GM12878 (cell line): ENCODE measurements around the gene DAO.

Experiments
- CBFB ChIP-seq: IDR thresholded peaks from 2 replicates; pipeline ENCODE4 v1.6.1; 2016; ENCODE audit warnings: antibody characterized with exemption, low read depth
- GATAD2B ChIP-seq: fragments of 450-650 bp; conservative IDR thresholded peaks from 2 replicates; pipeline ENCODE4 v1.6.1; 2017; ENCODE audit warnings: low read depth, mild to moderate bottlenecking, moderate library complexity
- IKZF2 ChIP-seq, 2 experiments: fragments of 450-650 bp; IDR thresholded peaks; 2 replicates each; pipeline ENCODE4 v1.6.1; 2017; ENCODE audit warnings: mild to moderate bottlenecking in 2 of 2, moderate library complexity in 2 of 2
- JUND ChIP-seq: IDR thresholded peaks from 2 replicates; pipeline ENCODE4 v1.6.1; 2012; ENCODE audit warnings: low read depth, mild to moderate bottlenecking, low read length, improper control_type of control experiment, moderate library complexity
- KAT2A ChIP-seq: conservative IDR thresholded peaks from 2 replicates; pipeline ENCODE4 v1.6.1; 2011; ENCODE audit warnings: low read depth, low read length; ENCODE audit not compliant: control insufficient read depth
- KDM1A ChIP-seq: fragments of 200-600 bp; sonication (generic); IDR thresholded peaks from 2 replicates; pipeline ENCODE4 v1.6.1; 2016; ENCODE audit warnings: borderline replicate concordance
- PML ChIP-seq: IDR thresholded peaks from 2 replicates; pipeline ENCODE4 v1.6.1; 2012; ENCODE audit warnings: low read length, inconsistent platforms
- RELA ChIP-seq: fragments of 450-650 bp; IDR thresholded peaks from 2 replicates; pipeline ENCODE4 v1.8.0; 2014; ENCODE audit warnings: borderline replicate concordance; ENCODE audit not compliant: partially characterized antibody
- SREBF2 ChIP-seq: IDR thresholded peaks from 2 replicates; pipeline ENCODE4 v1.6.1; 2012; ENCODE audit warnings: mild to moderate bottlenecking, low read length
- YY1 ChIP-seq: IDR thresholded peaks from 2 replicates; pipeline ENCODE4 v1.6.1; 2011; ENCODE audit warnings: low read depth, mild to moderate bottlenecking, low read length
- TF ChIP-seq, protein P1 (sequence below), 3 experiments: IDR thresholded peaks in 2 of 3; conservative IDR thresholded peaks in 1 of 3; 2 replicates each; pipeline ENCODE4 v1.5.1; 2011; ENCODE audit warnings: low read depth in 3 of 3, low read length in 3 of 3, mild to moderate bottlenecking in 3 of 3, control low read depth in 2 of 3, moderate library complexity in 2 of 3, inconsistent platforms in 1 of 3, mixed read lengths in 1 of 3; ENCODE audit not compliant: control insufficient read depth in 2 of 3, insufficient read depth in 1 of 3; ENCODE audit errors: extremely low read depth in 1 of 3
- TF ChIP-seq, protein P2 (sequence below): fragments of 150-350 bp; IDR thresholded peaks from 2 replicates; pipeline ENCODE4 v1.6.1; 2014; ENCODE audit warnings: mild to moderate bottlenecking, low read depth, low read length

DNA sequence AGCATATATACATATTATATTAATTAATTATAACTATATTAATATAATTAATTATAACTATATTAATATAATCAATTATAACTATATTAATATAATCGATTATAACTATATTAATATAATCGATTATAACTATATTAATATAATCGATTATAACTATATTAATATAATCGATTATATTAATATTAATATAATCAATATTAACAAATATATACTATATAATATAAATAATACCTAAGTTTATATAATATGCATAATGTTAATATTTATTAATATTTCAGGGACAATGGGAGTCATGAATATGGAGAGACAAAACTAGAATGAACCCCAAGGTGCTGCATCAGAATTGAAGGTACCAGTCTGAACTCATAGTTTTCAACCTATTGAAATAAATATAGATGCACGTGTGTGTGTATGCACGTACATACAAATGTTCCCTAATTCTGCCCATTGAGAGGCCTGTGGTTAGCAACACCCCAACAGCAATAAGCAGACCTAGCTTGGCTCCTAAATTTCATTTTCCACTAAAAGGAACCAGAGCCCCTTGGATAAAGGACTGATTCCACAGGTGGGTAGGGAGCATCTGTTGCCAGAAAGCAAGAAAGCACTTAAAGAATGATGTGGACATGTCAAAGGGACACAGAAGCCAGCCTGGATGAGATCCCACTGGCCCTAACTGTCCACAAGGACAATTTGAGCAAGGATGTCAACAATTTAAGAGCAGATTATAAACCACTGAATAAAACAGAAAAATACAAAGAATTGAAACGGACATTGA lies 43.8 kb upstream of the DAO start:
- TF ChIP-seq, protein P1, sequence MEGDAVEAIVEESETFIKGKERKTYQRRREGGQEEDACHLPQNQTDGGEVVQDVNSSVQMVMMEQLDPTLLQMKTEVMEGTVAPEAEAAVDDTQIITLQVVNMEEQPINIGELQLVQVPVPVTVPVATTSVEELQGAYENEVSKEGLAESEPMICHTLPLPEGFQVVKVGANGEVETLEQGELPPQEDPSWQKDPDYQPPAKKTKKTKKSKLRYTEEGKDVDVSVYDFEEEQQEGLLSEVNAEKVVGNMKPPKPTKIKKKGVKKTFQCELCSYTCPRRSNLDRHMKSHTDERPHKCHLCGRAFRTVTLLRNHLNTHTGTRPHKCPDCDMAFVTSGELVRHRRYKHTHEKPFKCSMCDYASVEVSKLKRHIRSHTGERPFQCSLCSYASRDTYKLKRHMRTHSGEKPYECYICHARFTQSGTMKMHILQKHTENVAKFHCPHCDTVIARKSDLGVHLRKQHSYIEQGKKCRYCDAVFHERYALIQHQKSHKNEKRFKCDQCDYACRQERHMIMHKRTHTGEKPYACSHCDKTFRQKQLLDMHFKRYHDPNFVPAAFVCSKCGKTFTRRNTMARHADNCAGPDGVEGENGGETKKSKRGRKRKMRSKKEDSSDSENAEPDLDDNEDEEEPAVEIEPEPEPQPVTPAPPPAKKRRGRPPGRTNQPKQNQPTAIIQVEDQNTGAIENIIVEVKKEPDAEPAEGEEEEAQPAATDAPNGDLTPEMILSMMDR (IDR thresholded peaks at IDR 0.05 in 2 of 3, conservative IDR thresholded peaks at IDR 0.05 in 1 of 3; ENCODE audit: control insufficient read depth in 2 of 3, extremely low read depth in 1 of 3, insufficient read depth in 1 of 3, low read depth in 3 of 3, low read length in 3 of 3) = no peak
- TF ChIP-seq IKZF2 (IDR thresholded peaks at IDR 0.05) (no peak), KAT2A (no peak), KDM1A (no peak), PML (no peak), GATAD2B (no peak), SREBF2 (no peak), CBFB (no peak), JUND (no peak), YY1 (no peak), RELA (no peak)
- TF ChIP-seq, protein P2, sequence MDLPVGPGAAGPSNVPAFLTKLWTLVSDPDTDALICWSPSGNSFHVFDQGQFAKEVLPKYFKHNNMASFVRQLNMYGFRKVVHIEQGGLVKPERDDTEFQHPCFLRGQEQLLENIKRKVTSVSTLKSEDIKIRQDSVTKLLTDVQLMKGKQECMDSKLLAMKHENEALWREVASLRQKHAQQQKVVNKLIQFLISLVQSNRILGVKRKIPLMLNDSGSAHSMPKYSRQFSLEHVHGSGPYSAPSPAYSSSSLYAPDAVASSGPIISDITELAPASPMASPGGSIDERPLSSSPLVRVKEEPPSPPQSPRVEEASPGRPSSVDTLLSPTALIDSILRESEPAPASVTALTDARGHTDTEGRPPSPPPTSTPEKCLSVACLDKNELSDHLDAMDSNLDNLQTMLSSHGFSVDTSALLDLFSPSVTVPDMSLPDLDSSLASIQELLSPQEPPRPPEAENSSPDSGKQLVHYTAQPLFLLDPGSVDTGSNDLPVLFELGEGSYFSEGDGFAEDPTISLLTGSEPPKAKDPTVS = no peak
